DOHH2 (cell line): ENCODE results near the gene MYOF.
"Not testable (repeated sequence)": the region's sequence is repeated elsewhere in the genome, so short reads cannot be mapped to it uniquely, and the experiment has no call there.

ENCODE experiments used
- H3F3A ChIP-seq: fragments of 200-600 bp; sonication (generic), shearing (Covaris generic); 2 replicates; pipeline ENCODE4 v1.6.0; 2016; ENCODE audit warnings: antibody characterized with exemption, mild to moderate bottlenecking; ENCODE audit not compliant: control insufficient read depth, insufficient read depth
- H3K27ac ChIP-seq: fragments of 200-600 bp; sonication (generic); 2 replicates; pipeline ENCODE4 v1.5.1; 2014; ENCODE audit warnings: low read depth, mild to moderate bottlenecking, low read length, moderate library complexity
- H3K27me3 ChIP-seq: fragments of 200-600 bp; sonication (generic); 2 replicates; pipeline ENCODE4 v1.6.1; 2014; ENCODE audit warnings: mild to moderate bottlenecking, low read length, mixed read lengths; ENCODE audit not compliant: control insufficient read depth
- H3K36me3 ChIP-seq: fragments of 200-600 bp; sonication (generic); 2 replicates; pipeline ENCODE4 v1.6.1; 2014; ENCODE audit warnings: mild to moderate bottlenecking, low read length, moderate library complexity, mixed read lengths; ENCODE audit not compliant: control insufficient read depth
- H3K4me1 ChIP-seq: fragments of 200-600 bp; sonication (generic); 2 replicates; pipeline ENCODE4 v1.6.1; 2014; ENCODE audit warnings: mild to moderate bottlenecking, low read length, mixed read lengths; ENCODE audit not compliant: control insufficient read depth
- H3K4me2 ChIP-seq: fragments of 200-600 bp; sonication (generic); 2 replicates; pipeline ENCODE4 v1.6.0; 2014; ENCODE audit warnings: mild to moderate bottlenecking, low read length, moderate library complexity
- H3K4me3 ChIP-seq: fragments of 200-600 bp; sonication (generic); 2 replicates; pipeline ENCODE4 v1.5.1; 2014; ENCODE audit warnings: mild to moderate bottlenecking, low read length, mixed read lengths
- H3K79me2 ChIP-seq: fragments of 200-600 bp; sonication (generic); 2 replicates; pipeline ENCODE4 v1.6.1; 2014; ENCODE audit warnings: mild to moderate bottlenecking, low read length, mixed read lengths; ENCODE audit not compliant: control insufficient read depth
- H3K9me2 ChIP-seq: fragments of 200-600 bp; sonication (generic); replicated peaks from 2 replicates; pipeline ENCODE4 v1.6.1; 2014; ENCODE audit warnings: mild to moderate bottlenecking, low read length, mixed read lengths; ENCODE audit not compliant: control insufficient read depth
- H3K9me3 ChIP-seq: fragments of 200-600 bp; sonication (generic); 2 replicates; pipeline ENCODE4 v1.6.1; 2014; ENCODE audit warnings: antibody characterized with exemption, low read length, mixed read lengths; ENCODE audit not compliant: control insufficient read depth, insufficient read depth
- H4K20me1 ChIP-seq: fragments of 200-600 bp; sonication (generic); 2 replicates; pipeline ENCODE4 v1.6.0; 2014; ENCODE audit warnings: low read depth, mild to moderate bottlenecking, antibody characterized with exemption, low read length, moderate library complexity; ENCODE audit not compliant: control insufficient read depth, insufficient read depth
- EZH2phosphoT487 ChIP-seq: fragments of 200-600 bp; sonication (generic); IDR thresholded peaks from 2 replicates; pipeline ENCODE4 v1.6.1; 2017; ENCODE audit warnings: borderline replicate concordance, mild to moderate bottlenecking, antibody characterized with exemption, low read length, moderate library complexity, mixed read lengths
- TF ChIP-seq, protein P1 (sequence below): fragments of 200-600 bp; sonication (generic); IDR thresholded peaks from one replicate; pipeline ENCODE4 v1.5.1; 2014; ENCODE audit warnings: antibody characterized with exemption, mild to moderate bottlenecking, low read depth, low read length; ENCODE audit not compliant: poor library complexity, severe bottlenecking

MYOF gene

DNA sequence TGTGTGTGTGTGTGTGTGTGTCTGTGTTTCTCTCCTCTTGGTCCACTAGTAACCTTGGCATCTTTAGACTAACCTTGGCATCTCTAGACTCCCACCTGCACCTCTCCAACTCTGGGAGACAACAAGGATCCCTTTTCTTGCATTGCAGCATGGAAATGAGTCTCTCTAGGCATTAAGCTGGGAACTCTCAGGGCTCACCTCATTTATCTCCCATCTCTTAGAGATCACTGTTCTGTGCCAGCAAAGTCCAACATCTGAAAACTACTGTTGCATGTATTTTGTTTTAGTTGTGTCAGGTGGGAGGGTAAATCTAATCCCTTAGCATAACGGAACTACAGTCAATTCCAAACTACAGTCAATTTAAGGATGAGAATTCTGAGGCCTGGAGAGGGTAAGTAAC is 38.7 kb downstream of the MYOF start:
- H3K4me3 ChIP-seq = no peak overlapping the region
- H4K20me1 ChIP-seq = no peaks in the 10 kb centered on the region
- H3K4me1 ChIP-seq = no peaks in the 10 kb centered on the region
- H3K79me2 ChIP-seq = no peaks in the 10 kb centered on the region
- H3K4me2 ChIP-seq = no peak overlapping the region
- no peak overlapping the region for H3K27ac ChIP-seq
- no peaks in the 10 kb centered on the region for H3F3A ChIP-seq
- H3K9me3 ChIP-seq = no peaks in the 10 kb centered on the region
- TF ChIP-seq, protein P1, sequence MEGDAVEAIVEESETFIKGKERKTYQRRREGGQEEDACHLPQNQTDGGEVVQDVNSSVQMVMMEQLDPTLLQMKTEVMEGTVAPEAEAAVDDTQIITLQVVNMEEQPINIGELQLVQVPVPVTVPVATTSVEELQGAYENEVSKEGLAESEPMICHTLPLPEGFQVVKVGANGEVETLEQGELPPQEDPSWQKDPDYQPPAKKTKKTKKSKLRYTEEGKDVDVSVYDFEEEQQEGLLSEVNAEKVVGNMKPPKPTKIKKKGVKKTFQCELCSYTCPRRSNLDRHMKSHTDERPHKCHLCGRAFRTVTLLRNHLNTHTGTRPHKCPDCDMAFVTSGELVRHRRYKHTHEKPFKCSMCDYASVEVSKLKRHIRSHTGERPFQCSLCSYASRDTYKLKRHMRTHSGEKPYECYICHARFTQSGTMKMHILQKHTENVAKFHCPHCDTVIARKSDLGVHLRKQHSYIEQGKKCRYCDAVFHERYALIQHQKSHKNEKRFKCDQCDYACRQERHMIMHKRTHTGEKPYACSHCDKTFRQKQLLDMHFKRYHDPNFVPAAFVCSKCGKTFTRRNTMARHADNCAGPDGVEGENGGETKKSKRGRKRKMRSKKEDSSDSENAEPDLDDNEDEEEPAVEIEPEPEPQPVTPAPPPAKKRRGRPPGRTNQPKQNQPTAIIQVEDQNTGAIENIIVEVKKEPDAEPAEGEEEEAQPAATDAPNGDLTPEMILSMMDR = no peak
- TF ChIP-seq EZH2phosphoT487 = no peak
- no peaks in the 10 kb centered on the region for H3K36me3 ChIP-seq
- H3K9me2 ChIP-seq = no peaks in the 10 kb centered on the region
- no peaks in the 10 kb centered on the region; the same call in 1 of the 2 replicates for H3K27me3 ChIP-seq

GRCh38 chr10:93442721-93443120 is 39.4 kb downstream of the MYOF start:
- not testable (repeated sequence) for H3K27me3 ChIP-seq, H3K4me3 ChIP-seq, H3K27ac ChIP-seq, H3K9me3 ChIP-seq, H3K4me2 ChIP-seq, H3K79me2 ChIP-seq, H3K9me2 ChIP-seq, H3K4me1 ChIP-seq, H4K20me1 ChIP-seq, H3K36me3 ChIP-seq, H3F3A ChIP-seq

DNA sequence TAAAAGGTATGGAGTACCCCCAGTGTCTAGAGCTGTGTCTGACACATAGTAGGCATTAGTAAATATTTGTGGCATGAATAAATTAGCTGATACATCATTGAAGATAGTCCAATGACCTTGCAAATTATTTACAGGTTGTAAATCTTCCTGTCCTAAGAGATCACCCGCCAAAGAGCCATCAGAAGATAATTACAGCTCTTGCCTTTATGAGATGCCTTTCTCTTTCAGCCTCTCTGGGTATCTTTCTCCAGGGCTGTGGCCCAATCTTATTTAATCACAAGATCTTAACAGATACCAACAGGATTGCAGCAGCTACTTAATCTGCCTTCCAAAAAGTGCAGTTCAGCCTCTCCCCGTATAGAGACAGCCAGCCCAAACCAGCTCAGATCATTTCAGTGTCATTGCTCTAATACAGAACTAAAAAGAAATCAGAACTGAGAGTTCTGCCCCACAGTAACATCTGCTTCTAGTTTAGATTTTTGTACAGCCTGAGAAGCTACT is 41.5 kb downstream of the MYOF start:
- Histone ChIP-seq H3K4me3 (no peak overlapping the region), H4K20me1 (no peaks in the 10 kb centered on the region), H3F3A (no peaks in the 10 kb centered on the region), H3K9me3 (no peaks in the 10 kb centered on the region), H3K4me1 (no peaks in the 10 kb centered on the region), H3K27ac (no peak overlapping the region), H3K4me2 (no peak overlapping the region), H3K27me3 (no peaks in the 10 kb centered on the region; the same call in 1 of the 2 replicates), H3K79me2 (no peaks in the 10 kb centered on the region), H3K9me2 (no peaks in the 10 kb centered on the region), H3K36me3 (no peaks in the 10 kb centered on the region)
- TF ChIP-seq, protein P1 = no peak
- TF ChIP-seq EZH2phosphoT487 = no peak

DNA sequence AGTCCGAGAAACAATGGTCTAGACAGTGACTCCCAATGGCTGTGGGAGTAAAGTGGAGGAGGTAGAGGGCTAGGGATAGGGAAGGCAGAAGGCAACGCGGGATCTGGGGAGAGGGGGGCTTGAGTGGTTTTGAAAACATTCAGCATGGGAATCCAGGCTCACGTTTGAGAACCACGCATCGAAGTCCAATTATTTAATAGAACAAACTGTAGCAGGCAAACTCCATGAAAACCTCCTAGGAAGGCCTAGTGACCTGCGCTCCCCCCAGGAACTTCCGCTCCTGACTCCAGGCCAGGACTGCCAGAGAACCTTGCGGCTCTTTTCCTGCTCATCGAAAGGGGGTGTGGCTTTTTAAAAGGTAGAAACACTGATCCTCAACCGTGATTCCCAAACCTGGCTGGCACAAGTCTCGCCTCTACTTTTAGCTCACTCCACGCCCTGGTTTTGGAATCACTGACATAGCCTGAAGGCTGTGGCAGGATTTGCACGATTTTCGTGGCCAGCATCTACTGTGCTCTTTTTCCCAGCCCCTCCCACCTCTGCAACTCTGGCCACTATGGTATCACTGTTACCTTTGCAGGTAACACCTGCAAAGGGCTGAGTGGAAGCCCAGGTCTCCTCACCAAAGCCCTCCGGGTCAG is 43.4 kb downstream of the MYOF start:
- no peaks in the 10 kb centered on the region for H3K9me3 ChIP-seq
- no peaks in the 10 kb centered on the region for H3K79me2 ChIP-seq
- no peaks in the 10 kb centered on the region for H3K4me1 ChIP-seq
- no peak overlapping the region for H3K4me3 ChIP-seq
- no peaks in the 10 kb centered on the region for H3K36me3 ChIP-seq
- no peak overlapping the region for H3K4me2 ChIP-seq
- H3F3A ChIP-seq = no peaks in the 10 kb centered on the region
- H3K9me2 ChIP-seq = no peaks in the 10 kb centered on the region
- no peaks in the 10 kb centered on the region for H4K20me1 ChIP-seq
- no peak overlapping the region for H3K27ac ChIP-seq
- H3K27me3 ChIP-seq = no peaks in the 10 kb centered on the region; the same call in 1 of the 2 replicates
- no peak for TF ChIP-seq EZH2phosphoT487
- TF ChIP-seq, protein P1 = no peak
